IMR-90 (cell line): Measurements from ENCODE around the gene SEC14L6. TPM values are rescaled to one million over a fixed set of nuclear protein-coding genes. Genes with fewer than 3 reads are reported as not detected.

Experiments used
- ATAC-seq: fragments of 200-7000 bp; cut with Tn5 transposase; 2 replicates; pipeline ENCODE4 v1.9.1; 2020; ENCODE audit warnings: low read depth, mild to moderate bottlenecking, moderate library complexity
- BruUV-seq: library from RNA; stranded (reverse); fragments of 400-500 nt; replicated peaks from 2 replicates; lab custom pipeline; 2021; lab: Mats Ljungman, UMichigan
- CTCF ChIA-PET: fragments of 300-600 bp; formaldehyde crosslinking; extraction: SDS; loops from one replicate; lab custom pipeline; 2021; ENCODE audit warnings: antibody characterized with exemption; lab: Yijun Ruan, JAX
- POLR2A ChIA-PET: fragments of 300-600 bp; sonication (Branson Sonifier 250); formaldehyde crosslinking; loops from one replicate; lab custom pipeline; 2022; ENCODE audit warnings: antibody characterized with exemption; ENCODE audit not compliant: unreplicated experiment; lab: Charles Lee
- DNase-seq: peaks from one replicate; pipeline ENCODE4 v3.0.0; 2013
- H2AFZ ChIP-seq: replicated peaks from 2 replicates; pipeline ENCODE3; 2013; ENCODE audit warnings: low read length, mild to moderate bottlenecking; ENCODE audit not compliant: poor library complexity
- H2AK5ac ChIP-seq: 2 replicates; pipeline ENCODE4 v1.6.1; 2013; ENCODE audit warnings: low read depth, low read length, inconsistent platforms
- H2AK9ac ChIP-seq: replicated peaks from 2 replicates; pipeline ENCODE3; 2013; ENCODE audit warnings: mild to moderate bottlenecking, low read depth, low read length, moderate library complexity; ENCODE audit not compliant: poor library complexity
- H2BK120ac ChIP-seq: 2 replicates; pipeline ENCODE4 v1.6.1; 2013; ENCODE audit warnings: low read depth, low read length, inconsistent platforms
- H2BK15ac ChIP-seq: 3 replicates; pipeline ENCODE4 v1.6.1; 2013; ENCODE audit warnings: low read depth, low read length, inconsistent platforms
- H2BK20ac ChIP-seq: 2 replicates; pipeline ENCODE4 v1.6.1; 2013; ENCODE audit warnings: low read depth, mild to moderate bottlenecking, inconsistent platforms, low read length, moderate library complexity
- H2BK5ac ChIP-seq: 2 replicates; pipeline ENCODE4 v1.6.1; 2013; ENCODE audit warnings: mild to moderate bottlenecking, low read depth, low read length, inconsistent platforms; ENCODE audit not compliant: poor library complexity, severe bottlenecking
- H3K14ac ChIP-seq: replicated peaks from 2 replicates; pipeline ENCODE4 v1.6.1; 2013; ENCODE audit warnings: low read depth, low read length, inconsistent platforms
- H3K18ac ChIP-seq: 2 replicates; pipeline ENCODE4 v1.6.1; 2013; ENCODE audit warnings: low read depth, low read length, control low read depth
- H3K23ac ChIP-seq: 2 replicates; pipeline ENCODE4 v1.6.1; 2013; ENCODE audit warnings: low read depth, low read length, inconsistent platforms
- H3K27ac ChIP-seq: 2 replicates; pipeline ENCODE4 v1.5.1; 2013; ENCODE audit warnings: mild to moderate bottlenecking, control low read depth, low read length; ENCODE audit not compliant: insufficient read depth
- H3K27me3 ChIP-seq: 2 replicates; pipeline ENCODE4 v1.6.1; 2013; ENCODE audit warnings: low read length; ENCODE audit not compliant: control insufficient read depth, insufficient read depth
- H3K36me3 ChIP-seq: 2 replicates; pipeline ENCODE4 v1.6.1; 2013; ENCODE audit warnings: low read length, mixed read lengths; ENCODE audit not compliant: control insufficient read depth, insufficient read depth
- H3K4ac ChIP-seq: 2 replicates; pipeline ENCODE4 v1.6.1; 2013; ENCODE audit warnings: low read depth, low read length, inconsistent platforms
- H3K4me1 ChIP-seq: 2 replicates; pipeline ENCODE4 v1.6.1; 2013; ENCODE audit warnings: low read length, mixed read lengths; ENCODE audit not compliant: control insufficient read depth, insufficient read depth
- H3K4me2 ChIP-seq: 2 replicates; pipeline ENCODE4 v1.6.1; 2013; ENCODE audit warnings: low read depth, mild to moderate bottlenecking, control low read depth, low read length, moderate library complexity
- H3K4me3 ChIP-seq: 2 replicates; pipeline ENCODE4 v1.5.1; 2013; ENCODE audit warnings: low read depth, mild to moderate bottlenecking, control low read depth, low read length, moderate library complexity; ENCODE audit not compliant: insufficient read depth
- H3K56ac ChIP-seq: 2 replicates; pipeline ENCODE4 v1.6.1; 2013; ENCODE audit warnings: low read length, inconsistent platforms; ENCODE audit not compliant: insufficient read depth; ENCODE audit errors: extremely low read depth
- H3K79me1 ChIP-seq, 2 experiments: 2 replicates each; pipeline ENCODE4 v1.6.1; 2013; ENCODE audit warnings: low read length in 2 of 2, inconsistent platforms in 1 of 2, low read depth in 1 of 2
- H3K9ac ChIP-seq: 2 replicates; pipeline ENCODE4 v1.6.1; 2013; ENCODE audit warnings: low read depth, low read length, control low read depth
- H3K9me1 ChIP-seq: 2 replicates; pipeline ENCODE4 v1.6.1; 2013; ENCODE audit warnings: low read length, inconsistent platforms; ENCODE audit not compliant: insufficient read depth
- H3K9me3 ChIP-seq: 2 replicates; pipeline ENCODE4 v1.6.1; 2013; ENCODE audit warnings: low read length; ENCODE audit not compliant: control insufficient read depth, insufficient read depth
- H4K20me1 ChIP-seq: 2 replicates; pipeline ENCODE4 v1.6.1; 2013; ENCODE audit warnings: low read length, inconsistent platforms; ENCODE audit not compliant: insufficient read depth
- H4K5ac ChIP-seq: 2 replicates; pipeline ENCODE4 v1.6.1; 2013; ENCODE audit warnings: mild to moderate bottlenecking, low read depth, low read length, control low read depth
- H4K8ac ChIP-seq, 2 experiments: 2 replicates each; pipeline ENCODE4 v1.6.1; 2013; ENCODE audit warnings: low read depth in 2 of 2, low read length in 2 of 2, control low read depth in 1 of 2, inconsistent platforms in 1 of 2
- H4K91ac ChIP-seq: 2 replicates; pipeline ENCODE4 v1.6.1; 2013; ENCODE audit warnings: low read depth, low read length, inconsistent platforms; ENCODE audit not compliant: insufficient read depth
- CEBPB ChIP-seq: IDR thresholded peaks from 2 replicates; pipeline ENCODE4 v1.6.1; 2012; ENCODE audit warnings: low read depth, low read length, improper control_type of control experiment
- CHD1 ChIP-seq: IDR thresholded peaks from 2 replicates; pipeline ENCODE4 v1.6.1; 2012; ENCODE audit warnings: low read depth, low read length, improper control_type of control experiment
- CTCF ChIP-seq: conservative IDR thresholded peaks from 2 replicates; pipeline ENCODE4 v1.5.1; 2012; ENCODE audit warnings: mild to moderate bottlenecking, low read depth, low read length, improper control_type of control experiment
- ELK1 ChIP-seq: fragments of 150-350 bp; IDR thresholded peaks from 2 replicates; pipeline ENCODE4 v1.6.1; 2016; ENCODE audit warnings: low read depth, mild to moderate bottlenecking, low read length, moderate library complexity, borderline replicate concordance
- FOS ChIP-seq: fragments of 150-350 bp; IDR thresholded peaks from 2 replicates; pipeline ENCODE4 v1.6.1; 2016; ENCODE audit warnings: low read depth, low read length
- MAZ ChIP-seq: IDR thresholded peaks from 2 replicates; pipeline ENCODE4 v1.6.1; 2012; ENCODE audit warnings: low read depth, mild to moderate bottlenecking, low read length, improper control_type of control experiment, moderate library complexity, borderline replicate concordance
- NFE2L2 ChIP-seq: fragments of 150-350 bp; IDR thresholded peaks from 2 replicates; pipeline ENCODE4 v1.6.1; 2016; ENCODE audit warnings: low read depth, mild to moderate bottlenecking, low read length
- POLR2A ChIP-seq: IDR thresholded peaks from 2 replicates; pipeline ENCODE4 v1.6.1; 2012; ENCODE audit warnings: mild to moderate bottlenecking, low read depth, low read length
- RAD21 ChIP-seq: IDR thresholded peaks from 2 replicates; pipeline ENCODE4 v1.6.1; 2012; ENCODE audit warnings: low read length, improper control_type of control experiment
- RCOR1 ChIP-seq: IDR thresholded peaks from 2 replicates; pipeline ENCODE4 v1.6.1; 2012; ENCODE audit warnings: mild to moderate bottlenecking, low read length, improper control_type of control experiment; ENCODE audit not compliant: insufficient replicate concordance
- RFX5 ChIP-seq: IDR thresholded peaks from 2 replicates; pipeline ENCODE4 v1.8.0; 2012; ENCODE audit warnings: low read depth, mild to moderate bottlenecking, low read length, moderate library complexity
- SMC3 ChIP-seq: fragments of 150-350 bp; IDR thresholded peaks from 2 replicates; pipeline ENCODE4 v1.6.1; 2016; ENCODE audit warnings: low read depth, mild to moderate bottlenecking, antibody characterized with exemption, low read length, moderate library complexity
- USF2 ChIP-seq: fragments of 150-350 bp; IDR thresholded peaks from 2 replicates; pipeline ENCODE4 v1.6.1; 2017; ENCODE audit warnings: mild to moderate bottlenecking, antibody characterized with exemption, low read length, low read depth
- WGBS, 2 experiments: methylation state at CpG; one replicate each; pipeline versions ENCODE4 v1.1.5 to v1.1.7; 2013; ENCODE audit warnings: missing lambda C conversion rate in 2 of 2; ENCODE audit not compliant: insufficient read length in 1 of 2; ENCODE audit errors: extremely low coverage in 2 of 2; 5-methylcytosine and 5-hydroxymethylcytosine counted together
- dilution Hi-C: fragments of 300-500 bp; cut with HindIII; formaldehyde crosslinking; loops from one replicate; pipeline ENCODE4 v1.14.3; 2018; ENCODE audit warnings: low sequenced_read_pairs; ENCODE audit not compliant: unreplicated experiment
- in situ Hi-C: fragments of 300-500 bp; cut with MboI; formaldehyde crosslinking; loops from 3 replicates; pipeline ENCODE4 v1.14.3; 2019; ENCODE audit warnings: low sequenced_read_pairs, inconsistent platforms, mixed read lengths
- intact Hi-C: fragments of 100-400 bp; cut with micrococcal nuclease; formaldehyde crosslinking; loops from 2 replicates; pipeline ENCODE4 v1.10.0; 2022
- polyA plus RNA-seq, 3 experiments: library from polyadenylated mRNA; depleted of rRNA; stranded (reverse); fragments of >200 nt; gene quantifications; 2 replicates each; pipeline ENCODE4 v1.2.3, GENCODE V29; 2012; ENCODE audit warnings: low replicate concordance in 1 of 3
- total RNA-seq: library from RNA; depleted of rRNA; stranded (reverse); fragments of >200 nt; gene quantifications from 2 replicates; pipeline ENCODE4 v1.2.3, GENCODE V29; 2012

The SEC14L6 gene
- total and polyA plus RNA-seq, 2 of the 4 experiments (the other 2 are of a cell fraction), result 0.09 TPM; not detected in 1

- H4K20me1 ChIP-seq, result no peaks in the 10 kb centered on the region
- intact Hi-C loops, result no loop called here
- H4K8ac ChIP-seq, result no peak overlapping the region
- peaks cover 36% of the 10 kb centered on the region for H3K27me3 ChIP-seq
- no peak overlapping the region for H3K18ac ChIP-seq
- H2BK20ac ChIP-seq, result no peak overlapping the region
- DNase-seq (no peak), ATAC-seq (no peak)
- no peak overlapping the region for H2BK5ac ChIP-seq
- H2AK9ac ChIP-seq, result no peak overlapping the region
- in situ Hi-C loops, result no loop called here
- no peak overlapping the region for H3K9ac ChIP-seq
- H3K56ac ChIP-seq, result no peak overlapping the region
- H2BK120ac ChIP-seq, result no peak overlapping the region
- H3K79me1 ChIP-seq, result no peaks in the 10 kb centered on the region
- H3K4ac ChIP-seq, result no peak overlapping the region
- H3K9me3 ChIP-seq, result no peaks in the 10 kb centered on the region
- no peak overlapping the region for H3K27ac ChIP-seq
- dilution Hi-C loops, result no loop called here
- H3K4me3 ChIP-seq, result no peak overlapping the region
- POLR2A ChIA-PET, result no interaction called here
- BruUV-seq, result no TSS peak
- H3K4me2 ChIP-seq, result no peak overlapping the region
- no peaks in the 10 kb centered on the region for H3K9me1 ChIP-seq
- no peak overlapping the region for H4K91ac ChIP-seq
- no peak overlapping the region for H2AK5ac ChIP-seq
- H2BK15ac ChIP-seq, result no peak overlapping the region
- WGBS, 2 experiments, result 10% methylated on average over 2 of the region's 6 CpGs; no CpG with 5 or more reads in 1 of the 2 experiments
- H3K23ac ChIP-seq, result no peak overlapping the region
- no peaks in the 10 kb centered on the region for H3K4me1 ChIP-seq
- no peak for TF ChIP-seq FOS
- no peak for TF ChIP-seq CHD1
- no peak for TF ChIP-seq NFE2L2
- no peak for TF ChIP-seq POLR2A
- TF ChIP-seq CTCF, result no peak
- no peak for TF ChIP-seq SMC3
- TF ChIP-seq RCOR1, result no peak
- TF ChIP-seq USF2, result no peak
- TF ChIP-seq MAZ, result no peak
- TF ChIP-seq RFX5, result no peak
- no peak for TF ChIP-seq ELK1
- TF ChIP-seq RAD21, result no peak
- no peak for TF ChIP-seq CEBPB
- H2AFZ ChIP-seq, result no peak overlapping the region
- CTCF ChIA-PET, result no interaction called here
- no peaks in the 10 kb centered on the region for H3K36me3 ChIP-seq
- H4K5ac ChIP-seq, result no peak overlapping the region
- no peak overlapping the region for H3K14ac ChIP-seq
Observed at GRCh38 chr22:30562366-30562765, 15.8 kb upstream of the SEC14L6 start.
